ENCODE measurements around the gene BORCS5. TPM values are rescaled to one million over a fixed set of nuclear protein-coding genes. Genes with fewer than 3 reads are reported as not detected.

Gene BORCS5
- total and polyA plus RNA-seq, 2 donors (not counting 1 experiment from before 2014, with no cell fraction given): 13.5 to 14.4 TPM

DNA sequence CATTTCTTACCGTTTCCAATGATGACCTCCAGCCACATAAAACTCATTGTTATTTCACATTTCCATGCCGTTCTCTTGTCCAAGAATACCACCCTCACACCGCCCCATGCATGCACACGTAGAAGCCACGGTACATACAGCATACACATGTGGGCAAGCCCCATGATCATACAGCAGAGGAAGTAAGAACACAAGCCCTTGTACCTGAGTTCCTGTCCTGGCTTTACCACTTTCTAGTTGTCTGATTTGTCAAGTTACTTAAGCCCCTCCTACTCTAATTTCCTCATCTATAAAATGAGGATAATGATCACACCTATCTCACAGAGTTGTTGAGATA, 145.9 kb downstream of the BORCS5 start:
- DNase-seq (ENCODE audit: low read depth in 2 of 2): no peak
- no peaks in the 10 kb centered on the region for H3K79me2 ChIP-seq (ENCODE audit: control insufficient read depth, insufficient read depth, low read length)
- no peak overlapping the region for H3K4me2 ChIP-seq (ENCODE audit: extremely low read depth, insufficient read depth, low read length)
- TF ChIP-seq EZH2 (IDR thresholded peaks at IDR 0.05; ENCODE audit: low read length, missing control alignments): no peak
- TF ChIP-seq CTCF (conservative IDR thresholded peaks at IDR 0.05 in 1 of 2, IDR thresholded peaks at IDR 0.05 in 1 of 2; ENCODE audit: low read depth in 1 of 2, low read length in 2 of 2): no peak
- H2AFZ ChIP-seq (ENCODE audit: low read length): no peak overlapping the region
- no peak overlapping the region for H3K9ac ChIP-seq (ENCODE audit: insufficient read depth, low read length)
- no peaks in the 10 kb centered on the region for H3K9me3 ChIP-seq (ENCODE audit: control insufficient read depth, insufficient read depth, low read depth, low read length)
- H3K36me3 ChIP-seq (ENCODE audit: control insufficient read depth, insufficient read depth, low read length): no peaks in the 10 kb centered on the region
- no peak overlapping the region for H3K4me3 ChIP-seq (replicated peaks in 1 of 4; ENCODE audit: control extremely low read depth in 1 of 4, insufficient read depth in 1 of 4, low read depth in 3 of 4, low read length in 4 of 4)
- H3K27me3 ChIP-seq (ENCODE audit: control insufficient read depth, insufficient read depth, low read length): no peaks in the 10 kb centered on the region
- H4K20me1 ChIP-seq (ENCODE audit: control insufficient read depth, extremely low read depth, insufficient read depth, low read length): no peaks in the 10 kb centered on the region
- H3K4me1 ChIP-seq (ENCODE audit: control insufficient read depth, extremely low read depth, insufficient read depth, low read length): peaks cover 4% of the 10 kb centered on the region
- H3K27ac ChIP-seq (ENCODE audit: insufficient read depth, low read length): no peak overlapping the region

- Histone ChIP-seq H3K4me1 (ENCODE audit: control insufficient read depth, extremely low read depth, insufficient read depth, low read length) (peaks cover 6% of the 10 kb centered on the region), H3K4me2 (ENCODE audit: extremely low read depth, insufficient read depth, low read length) (no peak overlapping the region), H3K36me3 (ENCODE audit: control insufficient read depth, insufficient read depth, low read length) (no peaks in the 10 kb centered on the region), H3K27ac (ENCODE audit: insufficient read depth, low read length) (no peak overlapping the region), H3K9ac (ENCODE audit: insufficient read depth, low read length) (no peak overlapping the region), H4K20me1 (ENCODE audit: control insufficient read depth, extremely low read depth, insufficient read depth, low read length) (no peaks in the 10 kb centered on the region), H3K27me3 (ENCODE audit: control insufficient read depth, insufficient read depth, low read length) (no peaks in the 10 kb centered on the region), H2AFZ (ENCODE audit: low read length) (no peak overlapping the region), H3K9me3 (ENCODE audit: control insufficient read depth, insufficient read depth, low read depth, low read length) (no peaks in the 10 kb centered on the region), H3K4me3 (replicated peaks in 1 of 4; ENCODE audit: control extremely low read depth in 1 of 4, insufficient read depth in 1 of 4, low read depth in 3 of 4, low read length in 4 of 4) (no peak overlapping the region), H3K79me2 (ENCODE audit: control insufficient read depth, insufficient read depth, low read length) (no peaks in the 10 kb centered on the region)
- no peak for TF ChIP-seq CTCF (conservative IDR thresholded peaks at IDR 0.05 in 1 of 2, IDR thresholded peaks at IDR 0.05 in 1 of 2; ENCODE audit: low read depth in 1 of 2, low read length in 2 of 2)
- no peak for TF ChIP-seq EZH2 (IDR thresholded peaks at IDR 0.05; ENCODE audit: low read length, missing control alignments)
- no peak for DNase-seq (ENCODE audit: low read depth in 2 of 2)
These were observed 146.7 kb downstream of the BORCS5 start for GRCh38 chr12:12503384-12504078.

- Histone ChIP-seq H2AFZ (ENCODE audit: low read length) (no peak overlapping the region), H3K4me1 (ENCODE audit: control insufficient read depth, extremely low read depth, insufficient read depth, low read length) (peaks cover 16% of the 10 kb centered on the region), H3K27me3 (ENCODE audit: control insufficient read depth, insufficient read depth, low read length) (no peaks in the 10 kb centered on the region), H4K20me1 (ENCODE audit: control insufficient read depth, extremely low read depth, insufficient read depth, low read length) (no peaks in the 10 kb centered on the region), H3K36me3 (ENCODE audit: control insufficient read depth, insufficient read depth, low read length) (no peaks in the 10 kb centered on the region), H3K4me2 (ENCODE audit: extremely low read depth, insufficient read depth, low read length) (peak overlapping the region; percentile 71), H3K27ac (ENCODE audit: insufficient read depth, low read length) (peak overlapping the region; percentile 71), H3K9me3 (ENCODE audit: control insufficient read depth, insufficient read depth, low read depth, low read length) (no peaks in the 10 kb centered on the region), H3K4me3 (replicated peaks in 1 of 4; ENCODE audit: control extremely low read depth in 1 of 4, insufficient read depth in 1 of 4, low read depth in 3 of 4, low read length in 4 of 4) (peak overlapping the region; percentile 0 to 44 (median 25)), H3K79me2 (ENCODE audit: control insufficient read depth, insufficient read depth, low read length) (no peaks in the 10 kb centered on the region), H3K9ac (ENCODE audit: insufficient read depth, low read length) (no peak overlapping the region)
- peak; percentile 59 to 73 for DNase-seq (ENCODE audit: low read depth in 2 of 2)
- TF ChIP-seq CTCF (conservative IDR thresholded peaks at IDR 0.05 in 1 of 2, IDR thresholded peaks at IDR 0.05 in 1 of 2; ENCODE audit: low read depth in 1 of 2, low read length in 2 of 2) (no peak), EZH2 (IDR thresholded peaks at IDR 0.05; ENCODE audit: low read length, missing control alignments) (no peak)
These were observed 148.9 kb downstream of the BORCS5 start for GRCh38 chr12:12505544-12506495.

Data from fibroblast of lung (primary cell).